Hypothalamus (tissue), 51 donors: ENCODE results near the gene KLC1.
A peak's percentile ranks its signal among the peaks of the same experiment; 100 is the strongest.

Source experiments
- DNase-seq, 51 donors: peaks; one replicate each; lab custom pipeline; 2025; lab: John Stamatoyannopoulos, UW

KLC1 gene

GRCh38 chr14:103715052-103716000 is 86.3 kb downstream of the KLC1 start, which contains the start of the genes XRCC3 and ZFYVE21:
TSS of gene XRCC3 (minus strand) at chr14:103715451. CDS start at chr14:103711087, 4,364 bp downstream.
TSS of gene ZFYVE21 (plus strand) at chr14:103715810. CDS start at chr14:103715842, 32 bp downstream.
- peak; percentile 88 to 100 (median 98) for DNase-seq

- DNase-seq = peak in 5 of 51 donors; percentile 31 to 63 (median 48)
Observed at GRCh38 chr14:103716091-103716801, 87.2 kb downstream of the KLC1 start.

GRCh38 chr14:103716899-103717411 is 87.9 kb downstream of the KLC1 start:
- no peak for DNase-seq

GRCh38 chr14:103718572-103718971 is 89.6 kb downstream of the KLC1 start:
- DNase-seq = peak in 1 of 51 donors; percentile 48

- DNase-seq = no peak
Observed at GRCh38 chr14:103719751-103720150, 90.7 kb downstream of the KLC1 start.

- peak in 3 of 51 donors; percentile 45 to 68 (median 49) for DNase-seq
Observed at GRCh38 chr14:103721334-103722120, 92.5 kb downstream of the KLC1 start.

GRCh38 chr14:103723748-103724081 is 94.7 kb downstream of the KLC1 start:
- DNase-seq = no peak

- DNase-seq = peak in 27 of 51 donors; percentile 16 to 70 (median 51)
Observed at GRCh38 chr14:103724116-103724515, 95.1 kb downstream of the KLC1 start.

- no peak for DNase-seq
Observed at GRCh38 chr14:103725001-103725682, 96.1 kb downstream of the KLC1 start.

- no peak for DNase-seq
Observed at GRCh38 chr14:103725739-103726395, 96.9 kb downstream of the KLC1 start.

GRCh38 chr14:103726474-103726873 is 97.5 kb downstream of the KLC1 start:
- no peak for DNase-seq

GRCh38 chr14:103727313-103727980 is 98.4 kb downstream of the KLC1 start:
- peak in 9 of 51 donors; percentile 23 to 43 (median 34) for DNase-seq

- DNase-seq = no peak
Observed at GRCh38 chr14:103728141-103728540, 99.1 kb downstream of the KLC1 start.

GRCh38 chr14:103728721-103729120 is 99.7 kb downstream of the KLC1 start:
- DNase-seq = no peak

GRCh38 chr14:103729496-103730448 is 100.8 kb downstream of the KLC1 start:
- DNase-seq = no peak

- DNase-seq = peak in 3 of 51 donors; percentile 12 to 37 (median 23)
Observed at GRCh38 chr14:103730490-103731035, 101.6 kb downstream of the KLC1 start.

- DNase-seq = no peak
Observed at GRCh38 chr14:103731481-103731880, 102.5 kb downstream of the KLC1 start.
